HepG2 (cell line): ENCODE results near the gene CDH13. TPM values are rescaled to one million over a fixed set of nuclear protein-coding genes. Genes with fewer than 3 reads are reported as not detected.

Experiments used
- ATAC-seq: fragments of 200-7000 bp; cut with Tn5 transposase; 3 replicates; pipeline ENCODE4 v1.9.1; 2020; ENCODE audit warnings: mild to moderate bottlenecking, moderate library complexity
- BruUV-seq: library from RNA; stranded (reverse); fragments of 400-500 nt; replicated peaks from 2 replicates; lab custom pipeline; 2021; lab: Mats Ljungman, UMichigan
- CTCF ChIA-PET: fragments of 300-600 bp; formaldehyde crosslinking; extraction: SDS; loops from one replicate; lab custom pipeline; 2021; ENCODE audit warnings: low total read pairs, inconsistent platforms, low intra/inter-chr PET ratio; lab: Yijun Ruan, JAX
- POLR2A ChIA-PET: fragments of 350-600 bp; sonication (Branson Sonifier 250); formaldehyde crosslinking; loops from one replicate; lab custom pipeline; 2020; ENCODE audit warnings: antibody characterized with exemption, inconsistent platforms; lab: Yijun Ruan, JAX
- DNase-seq: peaks from one replicate; pipeline ENCODE4 v3.0.0-alpha.2; 2015; ENCODE audit warnings: low spot score
- FAIRE-seq: peaks from 3 replicates; lab custom pipeline; 2011; peaks lifted over from hg19 to GRCh38; lab: Jason Lieb, UNC
- H2AFZ ChIP-seq: one replicate; pipeline ENCODE4 v1.6.1; 2011; ENCODE audit warnings: low read length, inconsistent platforms
- H3K27ac ChIP-seq: fragments of 300-600 bp; 3 replicates; pipeline ENCODE4 v1.8.0; 2011; ENCODE audit warnings: mixed run types, mild to moderate bottlenecking, mixed read lengths, low read length, inconsistent platforms; ENCODE audit not compliant: insufficient read depth; ENCODE audit errors: extremely low read length
- H3K27me3 ChIP-seq, 2 experiments: fragments of 200-600 bp in 1 of 2; 2 replicates in 1 of 2; 3 replicates in 1 of 2; pipeline versions ENCODE4 v1.6.0 to v1.8.0; 2011; ENCODE audit warnings: low read length in 2 of 2, mild to moderate bottlenecking in 2 of 2, moderate library complexity in 2 of 2, inconsistent platforms in 1 of 2; ENCODE audit not compliant: insufficient read depth in 2 of 2, control insufficient read depth in 1 of 2
- H3K36me3 ChIP-seq, 2 experiments: fragments of 200-600 bp in 1 of 2; replicated peaks in 1 of 2; 2 replicates in 1 of 2; 3 replicates in 1 of 2; pipeline versions ENCODE4 v1.5.1 to v1.8.0; 2011; ENCODE audit warnings: low read length in 2 of 2, inconsistent platforms in 1 of 2; ENCODE audit not compliant: insufficient read depth in 2 of 2, control insufficient read depth in 1 of 2
- H3K4me1 ChIP-seq: 2 replicates; pipeline ENCODE4 v1.5.1; 2012; ENCODE audit warnings: low read length, inconsistent platforms; ENCODE audit not compliant: insufficient read depth
- H3K4me2 ChIP-seq: 2 replicates; pipeline ENCODE4 v1.6.0; 2011; ENCODE audit warnings: low read depth, low read length, inconsistent platforms
- H3K4me3 ChIP-seq, 3 experiments: fragments of 200-600 bp in 1 of 3; sonication (generic), shearing (Covaris generic) in 1 of 3; replicated peaks in 1 of 3; 2 replicates each; pipeline ENCODE4 v1.5.1; 2011 to 2016; ENCODE audit warnings: low read length in 3 of 3, inconsistent platforms in 2 of 3, low read depth in 2 of 3, mild to moderate bottlenecking in 2 of 3, control low read depth in 1 of 3, mixed read lengths in 1 of 3; ENCODE audit not compliant: insufficient read depth in 1 of 3
- H3K79me2 ChIP-seq: one replicate; pipeline ENCODE4 v1.6.1; 2011; ENCODE audit warnings: low read length, inconsistent platforms; ENCODE audit not compliant: insufficient read depth
- H3K9ac ChIP-seq: 2 replicates; pipeline ENCODE4 v1.6.0; 2011; ENCODE audit warnings: mild to moderate bottlenecking, low read depth, low read length, inconsistent platforms; ENCODE audit not compliant: insufficient read depth
- H3K9me3 ChIP-seq: 2 replicates; pipeline ENCODE4 v1.5.1; 2012; ENCODE audit warnings: mild to moderate bottlenecking, low read length
- H4K20me1 ChIP-seq: 2 replicates; pipeline ENCODE4 v1.6.0; 2011; ENCODE audit warnings: inconsistent platforms, mild to moderate bottlenecking, low read length, moderate library complexity; ENCODE audit not compliant: insufficient read depth
- DPF2 ChIP-seq: sonication (generic); formaldehyde crosslinking; IDR thresholded peaks from 2 replicates; pipeline ENCODE4 v1.4.0; 2020; ENCODE audit warnings: mild to moderate bottlenecking, low read depth, missing genetic modification reagents, borderline replicate concordance
- HOXD1 ChIP-seq: sonication (generic); formaldehyde crosslinking; IDR thresholded peaks from 2 replicates; pipeline ENCODE4 v1.5.0; 2020; ENCODE audit warnings: missing genetic modification reagents
- KMT2A ChIP-seq: sonication (generic); formaldehyde crosslinking; IDR thresholded peaks from 2 replicates; pipeline ENCODE4 v1.4.0; 2020; ENCODE audit warnings: missing genetic modification reagents
- MTF2 ChIP-seq: sonication (generic); formaldehyde crosslinking; IDR thresholded peaks from 2 replicates; pipeline ENCODE4 v1.5.0; 2020; ENCODE audit warnings: missing genetic modification reagents, borderline replicate concordance
- ZKSCAN1 ChIP-seq: fragments of 150-350 bp; IDR thresholded peaks from 2 replicates; pipeline ENCODE4 v1.6.1; 2014; ENCODE audit warnings: low read length
- WGBS: methylation state at CpG from one replicate; pipeline ENCODE4 v1.1.6; 2017; ENCODE audit warnings: low lambda C conversion rate; 5-methylcytosine and 5-hydroxymethylcytosine counted together
- in situ Hi-C: cut with HindIII; loops from 2 replicates; pipeline ENCODE4 v1.10.0; 2017; ENCODE audit warnings: low pct_unique_long_range_greater_than_20kb; ENCODE audit not compliant: extremely low pct_ligation_motif_present
- intact Hi-C: fragments of 100-400 bp; cut with micrococcal nuclease; formaldehyde crosslinking; loops from one replicate; pipeline ENCODE4 v1.10.0; 2022; ENCODE audit not compliant: unreplicated experiment
- polyA plus RNA-seq, 8 experiments: library from polyadenylated mRNA; depleted of rRNA in 3 of 8; stranded (reverse) in 7 of 8; unstranded in 1 of 8; fragments of >200 nt; fragmentation: Illumina TruSeq in 4 of 8; extraction: Trizol in 4 of 8; gene quantifications; 2 replicates each; pipeline versions ENCODE4 v1.2.1 to v1.2.3, GENCODE V29; 2011 to 2016; ENCODE audit warnings: low read depth in 4 of 8, missing spikeins in 1 of 8, mixed read lengths in 1 of 8; ENCODE audit not compliant: insufficient read depth in 1 of 8
- total RNA-seq, 5 experiments: library from RNA; depleted of rRNA; stranded (reverse); fragments of >200 nt; fragmentation: Illumina TruSeq; extraction: Trizol; gene quantifications; 2 replicates each; pipeline ENCODE4 v1.2.3, GENCODE V29; 2016; ENCODE audit warnings: low read depth in 1 of 5
- TF ChIP-seq, protein P1 (sequence below): sonication (generic); formaldehyde crosslinking; IDR thresholded peaks from 2 replicates; pipeline ENCODE4 v1.9.0; 2021; ENCODE audit warnings: missing genetic modification reagents, borderline replicate concordance
- TF ChIP-seq, protein P2 (sequence below): sonication (generic); formaldehyde crosslinking; IDR thresholded peaks from 2 replicates; pipeline ENCODE4 v1.5.1; 2020; ENCODE audit warnings: missing genetic modification reagents, mild to moderate bottlenecking, borderline replicate concordance
- TF ChIP-seq, protein P3 (sequence below): sonication (generic); formaldehyde crosslinking; IDR thresholded peaks from 2 replicates; pipeline ENCODE4 v1.5.0; 2020; ENCODE audit warnings: mild to moderate bottlenecking, missing genetic modification reagents, moderate library complexity

The CDH13 gene
- total and polyA plus RNA-seq, 2 of the 13 experiments (the other 11 are each of a cell fraction or from before 2014, with no cell fraction given), result not detected

DNA sequence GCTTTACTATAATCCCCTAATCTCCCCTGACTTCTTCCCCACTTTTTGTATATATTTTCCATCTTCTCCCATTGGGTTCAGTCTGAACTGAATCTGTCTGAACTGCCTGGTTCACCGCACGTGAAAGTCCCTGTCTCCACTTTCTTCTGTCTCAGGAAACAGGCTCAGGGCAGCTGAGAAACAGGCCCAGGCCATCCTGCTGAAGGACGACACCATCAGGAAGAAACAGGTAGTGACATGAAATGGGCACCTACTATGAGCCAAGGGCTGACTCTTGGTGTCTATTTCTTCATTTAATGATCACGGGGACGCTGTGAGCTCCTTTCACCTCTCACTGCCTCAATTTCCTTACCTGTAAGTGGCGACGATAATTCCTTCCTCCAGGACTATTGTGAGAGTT is 1090.5 kb downstream of the CDH13 start:
- in situ Hi-C loops, result no loop called here
- no peaks in the 10 kb centered on the region for H4K20me1 ChIP-seq
- no peaks in the 10 kb centered on the region for H3K36me3 ChIP-seq
- no peak overlapping the region for H2AFZ ChIP-seq
- H3K9me3 ChIP-seq, result no peaks in the 10 kb centered on the region
- CTCF ChIA-PET, result no interaction called here
- BruUV-seq, result no TSS peak
- H3K79me2 ChIP-seq, result no peaks in the 10 kb centered on the region
- H3K9ac ChIP-seq, result no peak overlapping the region
- DNase-seq, result no peak
- intact Hi-C loops, result no loop called here
- TF ChIP-seq MTF2 (CRISPR knock-in tag), result no peak
- no peak for TF ChIP-seq KMT2A (CRISPR knock-in tag)
- TF ChIP-seq DPF2 (CRISPR knock-in tag), result no peak
- TF ChIP-seq, protein P1, sequence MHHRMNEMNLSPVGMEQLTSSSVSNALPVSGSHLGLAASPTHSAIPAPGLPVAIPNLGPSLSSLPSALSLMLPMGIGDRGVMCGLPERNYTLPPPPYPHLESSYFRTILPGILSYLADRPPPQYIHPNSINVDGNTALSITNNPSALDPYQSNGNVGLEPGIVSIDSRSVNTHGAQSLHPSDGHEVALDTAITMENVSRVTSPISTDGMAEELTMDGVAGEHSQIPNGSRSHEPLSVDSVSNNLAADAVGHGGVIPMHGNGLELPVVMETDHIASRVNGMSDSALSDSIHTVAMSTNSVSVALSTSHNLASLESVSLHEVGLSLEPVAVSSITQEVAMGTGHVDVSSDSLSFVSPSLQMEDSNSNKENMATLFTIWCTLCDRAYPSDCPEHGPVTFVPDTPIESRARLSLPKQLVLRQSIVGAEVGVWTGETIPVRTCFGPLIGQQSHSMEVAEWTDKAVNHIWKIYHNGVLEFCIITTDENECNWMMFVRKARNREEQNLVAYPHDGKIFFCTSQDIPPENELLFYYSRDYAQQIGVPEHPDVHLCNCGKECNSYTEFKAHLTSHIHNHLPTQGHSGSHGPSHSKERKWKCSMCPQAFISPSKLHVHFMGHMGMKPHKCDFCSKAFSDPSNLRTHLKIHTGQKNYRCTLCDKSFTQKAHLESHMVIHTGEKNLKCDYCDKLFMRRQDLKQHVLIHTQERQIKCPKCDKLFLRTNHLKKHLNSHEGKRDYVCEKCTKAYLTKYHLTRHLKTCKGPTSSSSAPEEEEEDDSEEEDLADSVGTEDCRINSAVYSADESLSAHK (CRISPR knock-in tag), result no peak
- no peak for TF ChIP-seq HOXD1 (CRISPR knock-in tag)
- TF ChIP-seq, protein P2, sequence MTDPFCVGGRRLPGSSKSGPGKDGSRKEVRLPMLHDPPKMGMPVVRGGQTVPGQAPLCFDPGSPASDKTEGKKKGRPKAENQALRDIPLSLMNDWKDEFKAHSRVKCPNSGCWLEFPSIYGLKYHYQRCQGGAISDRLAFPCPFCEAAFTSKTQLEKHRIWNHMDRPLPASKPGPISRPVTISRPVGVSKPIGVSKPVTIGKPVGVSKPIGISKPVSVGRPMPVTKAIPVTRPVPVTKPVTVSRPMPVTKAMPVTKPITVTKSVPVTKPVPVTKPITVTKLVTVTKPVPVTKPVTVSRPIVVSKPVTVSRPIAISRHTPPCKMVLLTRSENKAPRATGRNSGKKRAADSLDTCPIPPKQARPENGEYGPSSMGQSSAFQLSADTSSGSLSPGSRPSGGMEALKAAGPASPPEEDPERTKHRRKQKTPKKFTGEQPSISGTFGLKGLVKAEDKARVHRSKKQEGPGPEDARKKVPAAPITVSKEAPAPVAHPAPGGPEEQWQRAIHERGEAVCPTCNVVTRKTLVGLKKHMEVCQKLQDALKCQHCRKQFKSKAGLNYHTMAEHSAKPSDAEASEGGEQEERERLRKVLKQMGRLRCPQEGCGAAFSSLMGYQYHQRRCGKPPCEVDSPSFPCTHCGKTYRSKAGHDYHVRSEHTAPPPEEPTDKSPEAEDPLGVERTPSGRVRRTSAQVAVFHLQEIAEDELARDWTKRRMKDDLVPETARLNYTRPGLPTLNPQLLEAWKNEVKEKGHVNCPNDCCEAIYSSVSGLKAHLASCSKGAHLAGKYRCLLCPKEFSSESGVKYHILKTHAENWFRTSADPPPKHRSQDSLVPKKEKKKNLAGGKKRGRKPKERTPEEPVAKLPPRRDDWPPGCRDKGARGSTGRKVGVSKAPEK, result no peak
- TF ChIP-seq, protein P3, sequence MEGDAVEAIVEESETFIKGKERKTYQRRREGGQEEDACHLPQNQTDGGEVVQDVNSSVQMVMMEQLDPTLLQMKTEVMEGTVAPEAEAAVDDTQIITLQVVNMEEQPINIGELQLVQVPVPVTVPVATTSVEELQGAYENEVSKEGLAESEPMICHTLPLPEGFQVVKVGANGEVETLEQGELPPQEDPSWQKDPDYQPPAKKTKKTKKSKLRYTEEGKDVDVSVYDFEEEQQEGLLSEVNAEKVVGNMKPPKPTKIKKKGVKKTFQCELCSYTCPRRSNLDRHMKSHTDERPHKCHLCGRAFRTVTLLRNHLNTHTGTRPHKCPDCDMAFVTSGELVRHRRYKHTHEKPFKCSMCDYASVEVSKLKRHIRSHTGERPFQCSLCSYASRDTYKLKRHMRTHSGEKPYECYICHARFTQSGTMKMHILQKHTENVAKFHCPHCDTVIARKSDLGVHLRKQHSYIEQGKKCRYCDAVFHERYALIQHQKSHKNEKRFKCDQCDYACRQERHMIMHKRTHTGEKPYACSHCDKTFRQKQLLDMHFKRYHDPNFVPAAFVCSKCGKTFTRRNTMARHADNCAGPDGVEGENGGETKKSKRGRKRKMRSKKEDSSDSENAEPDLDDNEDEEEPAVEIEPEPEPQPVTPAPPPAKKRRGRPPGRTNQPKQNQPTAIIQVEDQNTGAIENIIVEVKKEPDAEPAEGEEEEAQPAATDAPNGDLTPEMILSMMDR (CRISPR knock-in tag), result 0 out of 2 replicates have a peak, but pooled peaks have one; percentile 19
- peak; percentile 77; the same call in 1 of the 2 replicates for TF ChIP-seq ZKSCAN1
- no peak overlapping the region for H3K4me3 ChIP-seq
- ATAC-seq, result no peak; the same call in 2 of the 3 replicates
- H3K27me3 ChIP-seq, result peaks cover 0 to 6% of the 10 kb centered on the region in 2 experiments; a peak in 1 of 5 replicates
- no peaks in the 10 kb centered on the region for H3K4me1 ChIP-seq
- POLR2A ChIA-PET, result no interaction called here
- no peak for FAIRE-seq
- no peak overlapping the region for H3K27ac ChIP-seq
- WGBS, result 29% methylated on average over 7 of the region's 7 CpGs
- H3K4me2 ChIP-seq, result no peak overlapping the region
